Measurements from ENCODE around the gene PDZRN3.

GRCh38 chr3:73484656-73485248, 140.0 kb downstream of the PDZRN3 start:
- TF ChIP-seq FOXS1 (CRISPR knock-in tag; IDR thresholded peaks at IDR 0.05) (no peak), CTCF (IDR thresholded peaks at IDR 0.05) (no peak), ZNF302 (CRISPR knock-in tag; IDR thresholded peaks at IDR 0.05) (no peak), MYC (IDR thresholded peaks at IDR 0.05; ENCODE audit: borderline replicate concordance, low read length) (no peak), RAD21 (conservative IDR thresholded peaks at IDR 0.05 in 1 of 2, IDR thresholded peaks at IDR 0.05 in 1 of 2) (no peak), POLR2A (IDR thresholded peaks at IDR 0.05; ENCODE audit: low read length) (no peak), ELK1 (IDR thresholded peaks at IDR 0.05; ENCODE audit: low read depth, low read length) (no peak), ZSCAN20 (CRISPR knock-in tag; IDR thresholded peaks at IDR 0.05) (no peak), HDAC2 (IDR thresholded peaks at IDR 0.05) (no peak), BHLHE40 (IDR thresholded peaks at IDR 0.05; ENCODE audit: low read depth, low read length) (no peak)
